Colonic mucosa (tissue), 4 donors: ENCODE data around the gene DTWD2. TPM values are rescaled to one million over a fixed set of nuclear protein-coding genes. Genes with fewer than 3 reads are reported as not detected.
A peak's percentile ranks its signal among the peaks of the same experiment; 100 is the strongest.

Experiments used
- DNase-seq: peaks from one replicate; pipeline ENCODE4 v3.0.0-alpha.2; 2020
- H3K27ac ChIP-seq: fragments of 200-600 bp; one replicate; pipeline ENCODE4 v1.8.0; 2021
- H3K27me3 ChIP-seq: fragments of 200-600 bp; one replicate; pipeline ENCODE4 v1.8.0; 2021
- H3K36me3 ChIP-seq: fragments of 200-600 bp; one replicate; pipeline ENCODE4 v1.8.0; 2021
- H3K4me1 ChIP-seq: fragments of 200-600 bp; one replicate; pipeline ENCODE4 v1.8.0; 2021; ENCODE audit warnings: mild to moderate bottlenecking
- H3K4me3 ChIP-seq: fragments of 200-600 bp; one replicate; pipeline ENCODE4 v1.8.0; 2021
- H3K9ac ChIP-seq, 2 donors: one replicate each; pipeline ENCODE4 v1.7.0; 2013; ENCODE audit warnings: control low read depth in 2 of 2, low read depth in 2 of 2, low read length in 2 of 2
- H3K9me3 ChIP-seq: fragments of 200-600 bp; one replicate; pipeline ENCODE4 v1.8.0; 2021
- CTCF ChIP-seq: fragments of 200-600 bp; IDR thresholded peaks from one replicate; pipeline ENCODE4 v1.8.0; 2022; ENCODE audit warnings: antibody characterized with exemption, mild to moderate bottlenecking
- intact Hi-C: fragments of 100-400 bp; cut with DNase I; formaldehyde crosslinking; loops from one replicate; pipeline ENCODE4 v1.14.1; 2022
- total RNA-seq, 2 donors: library from RNA; stranded (reverse); fragmentation: NEBNext Ultra II Directional in 1 of 2; extraction: Animal tissue kit (Norgen Biotek cat#: 25700) in 1 of 2; gene quantifications; one replicate each; pipeline ENCODE4 v1.2.1, GENCODE V29; 2021
- donor health status: healthy.
- donor health status: DM: no; HTN: no; CAD: no.
- donor health status: DM: no; HTN: no; CAD: no.

DTWD2 gene
- total RNA-seq, result 10 to 100 TPM in 1 of 2 donors, 1 to 10 TPM in 1; 7.5 to 11.7 TPM

- TF ChIP-seq CTCF, result peak; percentile 94
- Histone ChIP-seq H3K4me3 (peak within 1 kb of the TSS; percentile 58), H3K9ac (peak within 1 kb of the TSS; percentile 74 to 79), H3K9me3 (no peaks in the 10 kb centered on the region), H3K27me3 (no peaks in the 10 kb centered on the region), H3K36me3 (no peaks in the 10 kb centered on the region), H3K27ac (peak within 1 kb of the TSS; percentile 91), H3K4me1 (no peaks in the 10 kb centered on the region)
- peak; percentile 96 for DNase-seq
- intact Hi-C loops, result loop anchor here (5.0 kb wide), 3 partner anchors 269 to 424 kb away; no protein-coding TSS in a partner anchor
Measured at GRCh38 chr5:118987988-118988865, at the start of gene DTWD2. TSS of gene DTWD2 (minus strand) at chr5:118988547. CDS start at chr5:118988511, 36 bp downstream.

- no peak overlapping the region for H3K27ac ChIP-seq
- H3K36me3 ChIP-seq, result no peaks in the 10 kb centered on the region
- no peaks in the 10 kb centered on the region for H3K9me3 ChIP-seq
- no peak overlapping the region for H3K9ac ChIP-seq
- H3K4me3 ChIP-seq, result no peak overlapping the region
- intact Hi-C loops, result no loop called here
- no peak for TF ChIP-seq CTCF
- DNase-seq, result no peak
- no peaks in the 10 kb centered on the region for H3K4me1 ChIP-seq
- H3K27me3 ChIP-seq, result no peaks in the 10 kb centered on the region
Measured at GRCh38 chr5:119037496-119038215, 49.3 kb upstream of the DTWD2 start.

- no peak for TF ChIP-seq CTCF
- H3K9ac ChIP-seq, result no peak overlapping the region
- no peaks in the 10 kb centered on the region for H3K27me3 ChIP-seq
- H3K9me3 ChIP-seq, result no peaks in the 10 kb centered on the region
- H3K36me3 ChIP-seq, result no peaks in the 10 kb centered on the region
- DNase-seq, result no peak
- intact Hi-C loops, result no loop called here
- H3K4me1 ChIP-seq, result no peaks in the 10 kb centered on the region
- no peak overlapping the region for H3K4me3 ChIP-seq
- no peak overlapping the region for H3K27ac ChIP-seq
Measured at GRCh38 chr5:119036101-119036762, 47.9 kb upstream of the DTWD2 start.

GRCh38 chr5:119033135-119033534 is 44.8 kb upstream of the DTWD2 start:
- H3K9me3 ChIP-seq, result no peaks in the 10 kb centered on the region
- H3K27ac ChIP-seq, result no peak overlapping the region
- no peak overlapping the region for H3K9ac ChIP-seq
- no peaks in the 10 kb centered on the region for H3K36me3 ChIP-seq
- intact Hi-C loops, result no loop called here
- TF ChIP-seq CTCF, result no peak
- H3K4me3 ChIP-seq, result no peak overlapping the region
- no peaks in the 10 kb centered on the region for H3K4me1 ChIP-seq
- no peak for DNase-seq
- no peaks in the 10 kb centered on the region for H3K27me3 ChIP-seq

GRCh38 chr5:119032656-119033055 is 44.3 kb upstream of the DTWD2 start:
- Histone ChIP-seq H3K36me3 (no peaks in the 10 kb centered on the region), H3K27ac (no peak overlapping the region), H3K9ac (no peak overlapping the region), H3K27me3 (no peaks in the 10 kb centered on the region), H3K4me1 (no peaks in the 10 kb centered on the region), H3K9me3 (no peaks in the 10 kb centered on the region), H3K4me3 (no peak overlapping the region)
- no peak for DNase-seq
- intact Hi-C loops, result no loop called here
- TF ChIP-seq CTCF, result no peak
